ENCODE data around the gene CWC22. TPM values are rescaled to one million over a fixed set of nuclear protein-coding genes. Genes with fewer than 3 reads are reported as not detected.

CWC22 gene
- total and polyA plus RNA-seq, 2 donors (not counting 3 experiments of a cell fraction or from before 2014, with no cell fraction given), result 1.8 to 15.7 TPM

DNA sequence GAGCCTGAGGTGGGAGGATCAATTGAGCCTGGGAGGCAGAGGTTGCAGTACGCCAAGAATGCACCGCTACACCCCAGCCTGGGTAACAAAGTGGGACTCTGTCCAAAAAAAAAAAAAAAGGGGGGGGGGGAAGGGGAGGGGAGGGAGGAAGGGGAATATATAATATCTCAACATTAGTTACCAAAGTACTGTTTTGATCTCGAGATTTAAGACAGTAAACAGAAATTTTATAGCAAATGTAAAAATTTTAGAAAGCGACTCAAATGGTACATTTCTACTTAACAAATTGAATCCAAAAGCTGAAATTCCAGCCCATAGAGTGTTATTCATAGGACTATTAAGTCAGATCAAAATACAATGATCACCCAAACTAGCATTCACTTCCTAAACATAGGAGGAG is 60.8 kb downstream of the CWC22 start:
- Histone ChIP-seq H3K4me2 (ENCODE audit: insufficient read depth, low read length) (no peak overlapping the region), H3K4me1 (ENCODE audit: control insufficient read depth, extremely low read depth, insufficient read depth, low read length) (no peaks in the 10 kb centered on the region), H3K4me3 (replicated peaks in 1 of 3; ENCODE audit: insufficient read depth in 1 of 3, low read depth in 1 of 3, low read length in 3 of 3) (no peak overlapping the region), H3K36me3 (ENCODE audit: control insufficient read depth in 2 of 2, extremely low read depth in 1 of 2, insufficient read depth in 2 of 2, low read length in 2 of 2) (peaks cover 2 to 8% of the 10 kb centered on the region in 2 experiments), H4K20me1 (replicated peaks; ENCODE audit: control insufficient read depth, extremely low read depth, insufficient read depth, low read length) (no peaks in the 10 kb centered on the region), H2AFZ (ENCODE audit: low read depth, low read length) (no peak overlapping the region), H3K9me3 (replicated peaks; ENCODE audit: control insufficient read depth, insufficient read depth, low read length) (no peaks in the 10 kb centered on the region), H3K27ac (ENCODE audit: insufficient read depth, low read depth, low read length) (no peak overlapping the region), H3K27me3 (ENCODE audit: control insufficient read depth in 2 of 2, insufficient read depth in 2 of 2, low read length in 2 of 2) (no peaks in the 10 kb centered on the region), H3K79me2 (ENCODE audit: control insufficient read depth, insufficient read depth, low read length) (no peaks in the 10 kb centered on the region), H3K9ac (replicated peaks; ENCODE audit: extremely low read depth, insufficient read depth, low read length) (no peak overlapping the region), H3K9me1 (replicated peaks; ENCODE audit: control insufficient read depth, extremely low read depth, insufficient read depth, low read length) (no peaks in the 10 kb centered on the region)
- FAIRE-seq (no peak), DNase-seq (ENCODE audit: low read depth, low spot score) (no peak)
- ChIA-PET CTCF (no interaction called here), POLR2A (no interaction called here)
- TF ChIP-seq POLR2A (IDR thresholded peaks at IDR 0.05; ENCODE audit: low read depth, low read length), result no peak
- TF ChIP-seq, protein P1, sequence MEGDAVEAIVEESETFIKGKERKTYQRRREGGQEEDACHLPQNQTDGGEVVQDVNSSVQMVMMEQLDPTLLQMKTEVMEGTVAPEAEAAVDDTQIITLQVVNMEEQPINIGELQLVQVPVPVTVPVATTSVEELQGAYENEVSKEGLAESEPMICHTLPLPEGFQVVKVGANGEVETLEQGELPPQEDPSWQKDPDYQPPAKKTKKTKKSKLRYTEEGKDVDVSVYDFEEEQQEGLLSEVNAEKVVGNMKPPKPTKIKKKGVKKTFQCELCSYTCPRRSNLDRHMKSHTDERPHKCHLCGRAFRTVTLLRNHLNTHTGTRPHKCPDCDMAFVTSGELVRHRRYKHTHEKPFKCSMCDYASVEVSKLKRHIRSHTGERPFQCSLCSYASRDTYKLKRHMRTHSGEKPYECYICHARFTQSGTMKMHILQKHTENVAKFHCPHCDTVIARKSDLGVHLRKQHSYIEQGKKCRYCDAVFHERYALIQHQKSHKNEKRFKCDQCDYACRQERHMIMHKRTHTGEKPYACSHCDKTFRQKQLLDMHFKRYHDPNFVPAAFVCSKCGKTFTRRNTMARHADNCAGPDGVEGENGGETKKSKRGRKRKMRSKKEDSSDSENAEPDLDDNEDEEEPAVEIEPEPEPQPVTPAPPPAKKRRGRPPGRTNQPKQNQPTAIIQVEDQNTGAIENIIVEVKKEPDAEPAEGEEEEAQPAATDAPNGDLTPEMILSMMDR (IDR thresholded peaks at IDR 0.05; ENCODE audit: extremely low read depth in 1 of 2, insufficient read depth in 1 of 2, low read depth in 1 of 2, low read length in 2 of 2), result no peak
- no peak for TF ChIP-seq MAX (IDR thresholded peaks at IDR 0.05; ENCODE audit: insufficient read depth, insufficient read length)
- TF ChIP-seq FOS (IDR thresholded peaks at IDR 0.05; ENCODE audit: borderline replicate concordance, insufficient read depth, low read length), result no peak
- TF ChIP-seq POLR2AphosphoS5 (IDR thresholded peaks at IDR 0.05; ENCODE audit: insufficient read depth, low read depth, low read length), result no peak
- no peak for TF ChIP-seq JUN (IDR thresholded peaks at IDR 0.05; ENCODE audit: borderline replicate concordance, insufficient read depth, insufficient read length, low read depth)
- no peak for TF ChIP-seq MYC (IDR thresholded peaks at IDR 0.05; ENCODE audit: low read depth, low read length)
- TF ChIP-seq GATA2 (IDR thresholded peaks at IDR 0.05; ENCODE audit: insufficient read depth, insufficient read length, low read depth, low read length), result no peak
- no peak for TF ChIP-seq EZH2 (IDR thresholded peaks at IDR 0.05; ENCODE audit: borderline replicate concordance, low read depth, low read length, severe bottlenecking)
- intact Hi-C loops (cut with micrococcal nuclease) (no loop called here), dilution Hi-C loops (cut with MboI; ENCODE audit: extremely low pct_ligation_motif_present, low sequenced_read_pairs) (no loop called here)
- BruUV-seq (replicated peaks), result no TSS peak
